GM04503 (cell line): ENCODE results near the gene SSR2.
"Not testable (repeated sequence)": the region's sequence is repeated elsewhere in the genome, so short reads cannot be mapped to it uniquely, and the experiment has no call there.

ENCODE experiments used
- DNase-seq: peaks from one replicate; pipeline ENCODE4 v3.0.0-alpha.2; 2012; ENCODE audit warnings: low read depth

The SSR2 gene

DNA sequence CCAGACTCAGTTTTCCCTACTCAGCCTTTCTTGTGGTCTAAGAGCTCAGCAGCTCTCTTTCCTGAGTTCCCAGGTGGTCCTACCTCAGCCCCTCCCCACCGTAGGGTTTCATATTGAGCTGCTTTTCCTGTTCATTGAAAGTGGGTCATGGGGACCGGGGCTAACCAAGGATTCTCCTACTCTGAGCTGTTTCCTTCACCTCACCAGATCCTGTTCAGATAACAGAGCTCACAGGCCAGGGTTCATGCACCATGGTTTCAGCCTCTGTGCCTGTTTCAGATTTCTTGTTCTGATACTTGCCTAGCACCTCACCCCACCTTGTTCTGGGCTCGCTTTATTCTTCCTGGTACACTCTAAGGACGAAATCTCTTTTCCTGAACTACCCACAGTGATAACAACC is 24.3 kb upstream of the SSR2 start:
- no peak for DNase-seq

DNA sequence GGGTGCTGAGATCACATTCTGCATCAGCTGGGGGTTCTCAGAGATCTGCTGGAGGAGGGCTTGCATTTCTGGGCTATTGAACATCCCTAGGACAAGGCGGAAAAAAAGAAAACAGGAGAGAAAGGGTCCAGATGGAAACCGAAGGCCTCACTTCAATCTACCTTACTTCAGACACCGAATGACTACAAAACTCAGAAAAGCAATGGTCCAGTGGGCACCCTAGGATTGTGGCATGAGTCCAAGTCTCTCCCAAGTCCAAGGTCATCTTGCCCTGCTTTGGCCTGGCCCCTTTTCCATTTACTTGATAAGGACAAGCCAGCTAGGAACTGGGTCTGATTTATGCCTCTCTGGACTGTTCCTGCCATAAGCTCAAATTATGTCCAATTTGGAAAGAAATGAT is 22.1 kb upstream of the SSR2 start:
- no peak for DNase-seq

DNA sequence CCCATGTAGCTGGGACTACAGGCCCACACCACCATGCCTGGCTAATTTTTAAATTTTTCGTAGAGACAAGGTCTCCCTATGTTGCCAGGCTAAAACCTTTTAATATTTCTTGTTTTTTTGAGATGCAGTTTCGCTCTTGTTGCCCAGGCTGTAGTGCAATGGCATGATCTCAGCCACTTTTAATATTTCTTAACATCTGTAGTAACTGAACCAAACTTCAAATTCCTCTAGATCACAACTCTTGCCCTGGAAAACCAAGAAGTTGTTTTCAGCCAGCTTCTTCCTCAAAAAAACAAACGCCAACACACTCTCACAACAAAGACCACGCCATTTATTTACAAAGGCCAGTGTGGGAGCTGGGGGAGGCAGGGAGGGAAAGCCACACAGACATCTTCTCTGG is 14.2 kb upstream of the SSR2 start:
- DNase-seq, result not testable (repeated sequence)

DNA sequence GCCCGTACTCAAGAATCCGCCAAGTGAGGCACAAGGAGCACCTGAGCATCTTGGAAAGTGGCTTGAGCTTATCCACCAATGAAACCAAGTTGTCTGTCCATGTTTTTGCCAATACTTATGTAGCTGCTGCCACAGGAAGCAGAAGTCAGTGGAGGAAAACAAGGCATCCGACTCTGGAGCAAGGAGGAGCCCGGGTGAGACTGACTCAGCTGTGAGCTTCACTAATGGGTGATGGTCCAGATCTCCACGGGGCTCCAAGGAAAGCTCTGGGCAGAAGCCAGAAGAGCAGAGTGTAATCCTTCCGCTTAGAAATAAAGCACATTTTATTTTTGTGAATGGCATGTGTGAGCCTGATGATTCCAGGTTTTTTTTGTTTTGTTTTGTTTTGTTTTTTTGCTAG is 12.3 kb upstream of the SSR2 start:
- no peak for DNase-seq

DNA sequence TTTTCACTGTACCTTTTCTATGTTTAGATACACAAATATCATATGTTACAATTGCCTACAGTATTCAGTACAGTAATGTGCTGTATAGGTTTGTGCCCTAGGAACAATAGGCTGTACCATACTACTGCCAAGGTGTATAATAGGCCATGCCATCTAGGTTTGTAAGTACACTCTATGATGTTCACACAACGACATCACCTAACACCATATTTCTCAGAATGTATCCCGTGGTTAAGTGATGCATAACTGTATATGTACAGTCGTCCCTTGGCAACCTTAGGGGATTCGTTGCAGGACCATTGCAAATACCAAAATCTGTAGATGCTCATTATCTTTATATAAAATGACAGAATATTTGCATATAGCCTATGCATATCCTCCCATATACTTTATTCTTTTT is 5.8 kb upstream of the SSR2 start:
- no peak for DNase-seq

DNA sequence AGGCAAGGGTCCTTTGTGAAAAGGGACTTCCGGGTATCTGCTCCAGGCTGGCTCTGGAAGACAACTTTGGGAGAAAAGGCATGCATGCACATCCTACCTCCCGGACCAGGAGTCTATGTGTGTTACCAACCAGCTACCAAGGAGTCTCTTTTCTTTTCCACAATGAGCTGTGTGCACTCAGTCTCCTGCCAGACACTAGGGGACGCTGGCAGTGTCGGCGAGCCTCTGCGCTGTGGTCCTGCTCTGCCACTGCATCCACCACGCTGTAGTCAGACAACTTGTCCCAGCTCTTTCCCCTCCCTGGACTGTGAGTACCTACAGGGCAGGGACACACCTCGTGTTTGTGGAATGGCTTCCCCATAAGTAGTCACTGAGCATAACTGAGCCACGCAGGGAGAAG is 5.1 kb upstream of the SSR2 start:
- no peak for DNase-seq

DNA sequence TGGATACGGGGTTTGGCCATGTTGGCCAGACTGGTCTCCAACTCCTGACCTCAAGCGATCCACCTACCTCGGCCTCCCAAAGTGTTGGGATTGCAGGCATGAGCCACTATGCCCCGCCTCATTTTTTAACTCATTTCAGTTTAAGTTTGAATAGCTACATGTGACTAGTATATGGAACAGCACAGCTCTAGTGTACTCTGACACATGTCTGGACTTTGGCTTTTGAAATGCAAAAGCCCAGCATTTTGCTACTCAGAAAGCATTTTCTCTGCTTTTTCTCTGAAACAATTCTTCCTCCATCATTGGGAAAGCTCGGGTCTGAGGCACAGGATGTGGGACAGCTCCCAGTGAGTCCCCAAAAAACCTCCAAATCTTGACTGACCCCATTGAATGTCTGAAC is 4.0 kb upstream of the SSR2 start:
- DNase-seq, result no peak

DNA sequence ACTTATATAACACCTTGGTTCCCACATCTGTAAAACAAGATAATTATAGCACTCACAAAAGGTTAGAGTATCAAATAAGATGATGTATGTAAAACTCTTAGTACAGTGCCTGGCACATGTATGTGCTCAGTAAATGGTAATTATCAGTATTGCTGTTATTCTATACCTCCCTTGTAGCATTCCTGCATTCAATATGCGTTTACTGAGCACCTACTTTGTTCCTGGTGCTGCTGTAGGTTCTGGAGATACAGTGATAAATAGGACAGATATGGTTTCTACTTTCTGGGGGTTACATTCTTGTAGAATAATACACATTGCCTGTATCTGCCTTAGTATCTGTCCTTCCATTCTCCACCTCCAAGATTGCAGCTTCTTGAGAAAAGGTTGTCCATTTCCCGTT is 1.2 kb upstream of the SSR2 start:
- no peak for DNase-seq

DNA sequence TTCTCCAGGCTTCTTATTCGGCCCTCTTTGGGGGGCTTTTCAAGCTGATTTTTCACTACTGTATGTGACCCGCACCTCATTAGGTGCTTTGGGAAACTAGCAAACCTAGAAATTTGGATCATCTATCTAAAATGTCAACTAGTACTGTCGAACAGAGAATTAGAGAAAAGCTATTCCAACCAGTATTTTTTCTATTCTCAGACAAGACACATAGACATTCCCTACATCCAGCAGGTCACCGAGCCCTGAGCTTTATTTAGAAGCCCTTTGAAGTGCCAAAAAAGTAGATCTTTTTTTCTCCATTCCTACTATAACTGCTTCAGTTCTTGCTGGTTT is 310 bp upstream of the SSR2 start:
- DNase-seq, result no peak

DNA sequence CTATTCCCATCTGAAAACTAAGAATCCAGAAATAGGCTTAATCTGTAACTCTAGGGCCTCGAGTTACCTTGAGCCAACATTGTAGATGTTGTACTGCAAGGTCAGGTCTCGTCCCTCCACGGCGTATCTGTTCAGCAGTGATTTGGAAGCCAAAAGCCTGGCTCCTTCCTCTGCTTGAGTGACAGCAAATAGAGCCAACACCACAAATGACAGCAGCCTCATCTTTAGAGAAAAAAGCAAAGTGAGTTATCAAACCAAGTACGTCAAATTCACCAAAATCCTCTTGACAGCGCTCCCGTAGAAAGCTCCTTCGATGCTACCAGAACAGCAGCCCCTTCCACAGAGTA is 832 bp downstream of the SSR2 start:
- no peak for DNase-seq

DNA sequence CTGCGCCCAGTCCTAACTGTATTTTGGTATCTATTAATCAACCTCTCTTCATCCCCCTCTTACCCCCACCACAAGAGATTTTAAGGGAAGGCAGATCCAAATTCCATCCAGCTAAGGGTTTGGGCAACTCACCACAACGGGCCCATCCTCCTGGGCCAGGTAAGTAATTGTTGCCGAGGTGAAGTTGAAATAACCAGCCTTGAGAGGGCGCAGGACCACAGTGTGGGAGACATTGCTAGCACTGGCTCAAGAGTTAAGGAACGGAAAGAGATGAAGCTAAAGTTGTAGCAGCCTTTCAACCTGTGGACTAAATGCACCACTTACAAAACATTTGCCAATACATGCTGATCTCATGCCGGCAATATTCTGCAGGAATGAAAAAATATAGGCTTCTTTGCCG is 5.9 kb downstream of the SSR2 start:
- DNase-seq, result no peak

DNA sequence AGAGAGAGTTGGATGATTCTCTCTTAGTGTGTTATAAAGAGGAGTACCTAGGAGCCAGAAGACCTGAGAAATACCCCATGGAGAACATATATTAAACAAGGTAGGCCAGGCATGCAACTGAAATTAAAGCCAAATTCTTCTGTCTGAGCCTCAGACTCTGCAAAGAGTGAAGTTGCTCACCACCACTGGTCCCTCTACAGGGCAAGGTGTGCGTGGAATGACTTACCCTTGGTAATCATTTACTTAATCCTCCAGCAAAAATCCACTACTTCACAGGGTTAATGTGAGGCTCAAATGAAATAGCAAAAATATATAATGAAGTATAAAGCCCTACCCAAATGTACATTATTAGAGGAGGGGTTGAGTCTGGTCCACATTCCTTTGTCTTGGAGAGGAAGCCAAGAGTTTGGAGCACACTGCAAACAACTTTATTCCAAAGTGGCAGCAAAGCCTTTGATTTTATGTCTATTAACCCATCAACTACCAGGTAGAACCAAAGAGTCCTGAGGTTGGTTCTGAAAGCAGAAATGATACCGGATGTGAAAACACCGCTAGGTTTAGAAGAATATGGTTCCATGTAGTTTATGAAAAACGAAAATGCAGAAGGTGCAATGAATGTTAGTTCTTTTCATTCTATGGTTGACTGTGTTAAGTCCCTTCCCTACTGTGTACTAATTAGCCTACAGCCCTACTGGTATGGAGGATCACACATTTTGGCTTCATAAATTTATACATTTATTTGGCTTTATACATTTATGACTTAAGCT is 8.5 kb downstream of the SSR2 start:
- no peak for DNase-seq

DNA sequence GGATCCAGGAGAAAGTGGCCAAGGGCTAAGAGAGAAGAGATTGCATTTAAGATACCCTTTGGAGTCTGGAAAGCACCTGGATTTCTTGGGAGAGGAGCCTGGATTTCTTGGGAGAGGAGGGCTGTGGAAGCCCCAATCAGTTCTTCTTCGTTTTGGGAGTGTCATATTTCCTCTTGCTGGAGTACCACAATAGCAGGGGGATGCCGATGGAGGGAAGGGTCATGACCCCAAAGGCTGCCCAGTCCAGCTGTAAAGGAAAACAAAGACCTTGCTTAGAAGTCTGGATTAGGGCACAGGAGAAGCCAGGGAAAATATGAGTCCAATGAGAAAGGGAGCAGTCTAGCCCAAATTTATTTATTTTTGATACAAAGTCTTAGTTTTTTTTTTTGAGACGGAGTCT is 11.3 kb downstream of the SSR2 start:
- DNase-seq, result no peak

DNA sequence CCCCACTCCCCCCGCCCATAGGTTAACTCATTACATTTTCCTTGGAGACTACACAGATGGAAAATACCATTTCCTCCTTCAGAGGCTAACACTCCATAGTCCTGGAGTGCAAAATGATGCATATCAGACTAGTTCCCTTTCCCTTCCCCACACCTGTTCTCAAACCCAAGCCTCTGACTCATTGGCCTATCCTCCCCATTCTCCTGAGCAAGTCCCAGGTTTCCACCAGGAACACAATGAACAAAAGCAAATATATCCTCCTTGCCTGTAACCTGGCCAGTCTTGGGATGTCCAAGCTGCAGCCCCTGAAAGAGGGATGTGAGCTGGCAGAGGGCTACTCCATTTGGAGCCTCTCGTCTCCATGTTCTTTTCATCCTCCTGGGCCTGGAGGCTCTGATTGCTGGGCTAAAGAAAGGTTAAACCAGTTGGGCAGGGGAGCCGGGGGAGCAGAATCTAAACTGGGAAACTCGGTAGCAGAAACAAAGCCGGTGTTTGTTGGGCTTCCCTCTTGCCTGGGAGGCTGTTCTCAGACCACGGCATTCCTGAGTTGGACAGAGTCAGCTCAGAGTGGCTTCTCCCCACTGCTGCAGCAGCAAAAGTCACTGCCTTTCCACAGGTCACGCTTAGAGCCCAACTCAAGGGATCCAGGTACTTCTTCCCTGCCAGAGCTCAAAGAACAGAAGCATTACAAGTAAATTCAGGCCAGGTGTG is 13.9 kb downstream of the SSR2 start:
- no peak for DNase-seq

DNA sequence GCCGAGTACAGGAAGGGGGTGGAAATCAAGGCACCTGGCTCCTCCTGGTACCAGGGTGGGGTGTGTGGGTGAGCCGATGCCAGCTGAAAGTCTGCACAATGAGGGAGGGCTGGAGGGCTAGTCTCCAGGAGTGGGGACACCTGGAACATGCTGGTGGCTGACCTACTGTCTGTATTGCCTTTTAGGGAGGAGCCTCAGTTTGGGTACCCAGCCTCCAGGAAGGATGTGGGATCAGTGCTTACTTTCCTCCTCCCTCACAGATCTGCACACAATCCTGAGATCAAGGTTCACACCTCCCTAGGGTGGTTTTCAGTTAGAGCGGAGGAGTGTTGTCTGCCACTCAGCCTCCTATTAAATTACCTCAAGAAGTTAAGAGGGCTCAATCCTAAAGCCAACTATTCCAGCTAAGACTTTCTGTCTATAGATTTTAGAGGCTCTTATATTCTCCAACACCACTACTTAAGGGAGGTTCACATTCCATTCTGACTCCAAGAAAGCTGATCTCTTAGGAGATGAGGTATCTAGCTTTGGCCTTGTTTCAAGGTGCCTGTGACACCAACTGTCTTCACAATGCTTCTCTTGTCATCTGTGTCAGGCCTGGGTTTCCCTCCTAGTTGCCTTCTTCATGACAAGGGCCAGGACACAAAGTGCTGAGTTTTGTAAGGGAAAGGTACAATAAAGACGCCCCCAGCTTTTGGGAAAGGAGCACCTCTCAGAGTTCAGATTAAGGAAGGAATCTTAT is 15.7 kb downstream of the SSR2 start:
- DNase-seq, result no peak

DNA sequence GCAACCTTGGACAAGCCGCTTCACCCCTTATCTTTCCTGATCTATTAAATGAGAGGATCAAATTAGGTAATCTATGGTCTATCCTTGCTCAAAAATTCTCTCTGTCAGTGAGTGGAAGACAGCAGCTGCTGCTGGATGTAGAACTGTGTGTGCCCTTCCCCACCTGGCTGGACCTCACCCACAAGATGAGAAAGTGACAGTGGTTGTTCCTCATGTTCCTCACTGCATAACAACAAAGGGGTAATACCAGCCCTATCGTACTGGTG is 16.9 kb downstream of the SSR2 start:
- DNase-seq, result no peak

DNA sequence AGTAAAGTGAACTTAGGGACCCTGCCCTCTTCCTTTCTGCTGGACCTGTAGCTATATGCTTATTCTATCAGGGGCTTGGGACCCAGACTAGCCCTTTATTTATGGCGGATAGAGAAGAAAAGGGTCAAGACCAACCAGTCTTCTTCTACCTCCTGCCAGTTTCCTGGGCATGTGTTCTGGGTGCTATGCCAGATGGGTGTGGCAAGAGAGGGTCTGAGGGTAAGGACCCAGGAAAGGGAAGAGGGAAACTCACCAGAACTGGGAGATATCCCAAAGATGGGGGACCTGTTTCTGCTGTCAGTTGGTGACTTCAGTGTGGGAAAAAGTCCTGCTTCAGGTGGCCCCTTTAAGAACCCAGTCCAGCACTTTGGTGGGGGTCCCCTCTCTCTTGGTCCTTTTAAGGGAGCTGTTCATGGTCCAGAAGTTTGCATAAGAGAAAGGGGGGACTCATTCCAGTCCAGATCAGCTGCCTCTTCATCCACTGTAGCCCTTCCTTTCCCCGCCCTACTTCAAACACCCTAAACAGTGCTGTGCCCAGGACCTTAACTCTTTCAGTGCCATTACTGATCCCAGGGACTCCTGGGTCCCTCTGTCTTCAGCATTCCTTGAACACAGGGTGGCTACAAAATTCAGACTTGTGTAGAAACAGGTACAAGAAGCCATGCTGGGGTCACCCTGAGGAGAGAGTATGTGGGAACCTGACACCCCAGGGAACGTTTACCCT is 18.4 kb downstream of the SSR2 start:
- DNase-seq, result no peak

DNA sequence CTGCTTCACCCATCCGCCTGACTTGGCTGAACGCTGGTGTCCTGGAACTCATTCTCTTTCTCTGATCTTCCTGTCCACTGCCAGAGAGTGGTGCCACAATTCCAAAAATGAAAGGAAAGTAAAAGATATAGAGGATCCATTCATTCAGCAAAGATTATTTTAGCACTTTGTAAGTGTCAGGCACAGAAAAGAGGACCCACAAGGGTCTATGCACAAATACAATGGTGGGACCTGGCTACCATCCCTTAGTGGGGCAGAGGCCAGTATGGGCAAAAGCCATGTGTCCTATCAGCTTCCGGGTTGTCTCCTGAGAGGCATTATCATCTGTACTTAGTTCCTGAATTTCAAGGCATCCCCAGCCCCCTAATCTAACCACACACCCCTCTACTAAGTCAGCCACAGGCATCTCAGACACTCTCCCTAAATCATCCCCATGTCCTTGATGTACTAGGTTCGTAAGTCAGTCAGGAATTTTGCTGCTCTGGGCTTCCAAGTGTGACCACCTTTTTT is 19.0 kb downstream of the SSR2 start:
- DNase-seq, result no peak

DNA sequence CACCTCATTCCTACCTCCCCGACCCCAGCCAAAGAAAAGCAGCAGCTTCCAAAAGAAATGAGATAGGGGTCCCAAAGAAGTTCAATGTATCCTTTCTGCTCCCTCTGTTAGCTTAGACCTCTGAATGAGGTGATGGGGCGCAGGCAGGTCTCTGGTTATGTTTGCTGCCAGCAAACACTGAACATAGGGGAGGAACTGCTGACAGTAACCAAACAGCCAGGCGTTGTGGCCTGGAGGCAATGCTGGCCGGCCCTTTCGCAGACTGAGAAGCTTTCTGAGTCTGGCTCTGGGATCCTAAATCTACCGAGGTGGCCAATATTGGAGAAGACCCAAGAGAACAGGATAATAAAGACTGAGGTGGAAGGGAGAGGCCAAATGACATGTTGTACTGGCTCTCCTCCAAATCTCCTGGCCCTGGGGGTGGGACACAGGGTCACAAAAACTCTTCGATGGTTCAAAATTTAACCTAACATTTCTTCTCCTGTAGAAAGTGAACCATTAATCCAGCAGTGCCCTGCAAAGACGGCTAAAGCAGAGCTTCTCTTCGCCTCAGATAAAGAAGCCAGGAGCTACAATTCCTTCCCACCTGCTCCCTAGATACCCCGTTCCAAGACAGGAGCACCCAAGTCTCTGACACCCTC is 19.6 kb downstream of the SSR2 start:
- DNase-seq, result no peak

DNA sequence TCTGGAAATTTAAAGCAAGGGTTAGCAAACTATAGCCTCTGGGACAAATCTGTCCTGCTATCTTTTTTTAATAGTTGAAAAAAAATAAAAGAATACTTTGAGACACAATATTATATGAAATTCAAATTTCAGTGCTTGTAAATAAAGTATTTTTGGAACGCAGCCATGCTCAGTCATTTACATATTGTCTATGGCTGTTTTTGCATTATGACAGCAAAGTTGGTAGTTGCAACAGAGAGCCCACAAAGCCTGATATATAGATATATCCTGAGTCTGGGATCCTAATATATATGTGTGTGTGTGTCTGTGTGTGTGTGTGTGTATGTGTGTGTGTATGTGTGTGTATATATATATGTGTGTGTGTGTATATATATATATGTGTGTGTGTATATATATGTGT is 20.8 kb downstream of the SSR2 start:
- no peak for DNase-seq

DNA sequence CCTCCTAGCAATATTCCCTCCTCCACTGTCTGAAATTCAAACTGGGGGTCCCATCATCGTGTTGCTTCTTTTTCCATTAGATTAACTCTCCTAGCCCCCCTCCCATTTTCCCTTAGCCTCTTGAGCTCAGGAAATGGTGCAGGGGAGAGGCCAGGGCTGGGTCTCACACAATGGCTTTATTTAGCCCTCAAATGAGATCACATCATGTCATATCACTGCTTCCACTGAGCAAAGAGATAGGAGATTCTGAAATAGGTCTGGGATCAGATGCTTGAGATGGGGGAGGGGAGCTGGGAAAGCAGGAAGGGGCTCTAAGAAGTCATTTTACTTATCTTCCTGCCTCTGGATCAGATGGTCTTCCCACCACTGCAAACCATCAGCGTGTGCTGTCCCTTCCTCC is 24.6 kb downstream of the SSR2 start:
- no peak for DNase-seq

DNA sequence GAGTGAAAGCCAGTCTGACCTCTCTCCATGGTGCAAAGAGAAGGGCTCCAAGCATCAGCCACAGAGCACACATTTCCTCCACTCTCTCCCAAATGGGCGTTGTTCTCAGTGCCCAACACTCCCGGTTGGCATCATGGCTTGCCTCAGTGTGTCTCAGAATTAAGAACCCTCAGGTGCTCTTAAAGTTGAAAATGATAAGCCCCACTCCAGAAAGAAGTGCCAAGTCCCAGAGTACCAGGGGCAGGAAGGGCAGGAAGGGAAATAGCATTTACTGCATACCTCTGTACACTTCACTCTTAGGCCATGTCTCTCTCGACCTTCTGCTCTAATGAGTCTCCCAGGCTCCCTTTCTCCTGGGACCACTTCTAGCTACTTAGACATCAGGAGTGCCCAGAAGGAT is 27.2 kb downstream of the SSR2 start:
- no peak for DNase-seq
